Right atrium auricular region (tissue), 2 donors: ENCODE measurements around the gene CPA2. TPM values are rescaled to one million over a fixed set of nuclear protein-coding genes. Genes with fewer than 3 reads are reported as not detected.

Experiments
- DNase-seq: peaks from one replicate; pipeline ENCODE4 v3.0.0-alpha.2; 2019; ENCODE audit warnings: low spot score
- H3K27ac ChIP-seq, 2 donors: fragments of 200-600 bp; sonication (generic); 1 replicate in 1 of 2; 2 replicates in 1 of 2; pipeline ENCODE4 v1.5.1; 2016 to 2019
- H3K27me3 ChIP-seq, 2 donors: fragments of 200-600 bp; sonication (generic); one replicate each; pipeline versions ENCODE4 v1.5.1 to v1.6.0; 2017 to 2019
- H3K36me3 ChIP-seq: fragments of 200-600 bp; sonication (generic); one replicate; pipeline ENCODE4 v1.5.1; 2016
- H3K4me1 ChIP-seq, 2 donors: fragments of 200-600 bp; sonication (generic); one replicate each; pipeline versions ENCODE4 v1.5.1 to v1.6.0; 2017 to 2019
- H3K4me3 ChIP-seq, 2 donors: fragments of 200-600 bp; sonication (generic); 1 replicate in 1 of 2; 2 replicates in 1 of 2; pipeline ENCODE4 v1.5.1; 2017 to 2019; ENCODE audit warnings: mild to moderate bottlenecking in 1 of 2, moderate library complexity in 1 of 2
- H3K9me3 ChIP-seq, 2 donors: fragments of 200-600 bp; sonication (generic); one replicate each; pipeline ENCODE4 v1.5.1; 2019
- CTCF ChIP-seq, 2 donors: fragments of 200-600 bp; sonication (generic); IDR thresholded peaks; one replicate each; pipeline ENCODE4 v1.5.1; 2019; ENCODE audit warnings: antibody characterized with exemption in 2 of 2
- total RNA-seq, 2 donors: library from RNA; depleted of rRNA; stranded (reverse); fragments of >200 nt; gene quantifications; one replicate each; pipeline ENCODE4 v1.1.0, GENCODE V29; 2016

Gene CPA2
- total RNA-seq, 2 donors from 2014 or later: not detected

- no peaks in the 10 kb centered on the region for H3K36me3 ChIP-seq
- H3K27me3 ChIP-seq: no peaks in the 10 kb centered on the region
- no peak for DNase-seq
- no peak overlapping the region for H3K27ac ChIP-seq
- no peak overlapping the region for H3K4me3 ChIP-seq
- no peak for TF ChIP-seq CTCF (IDR thresholded peaks at IDR 0.05)
- no peaks in the 10 kb centered on the region for H3K4me1 ChIP-seq
- H3K9me3 ChIP-seq: peaks cover 0 to 25% of the 10 kb centered on the region in 2 donors
Observed at GRCh38 chr7:130254555-130254954, 12.1 kb upstream of the CPA2 start.

GRCh38 chr7:130256704-130257103 is 10.0 kb upstream of the CPA2 start:
- Histone ChIP-seq H3K9me3 (peaks cover 0 to 36% of the 10 kb centered on the region in 2 donors), H3K4me1 (no peaks in the 10 kb centered on the region), H3K36me3 (no peaks in the 10 kb centered on the region), H3K27ac (no peak overlapping the region), H3K4me3 (no peak overlapping the region), H3K27me3 (no peaks in the 10 kb centered on the region)
- TF ChIP-seq CTCF (IDR thresholded peaks at IDR 0.05): no peak
- DNase-seq: no peak

- Histone ChIP-seq H3K27ac (no peak overlapping the region), H3K36me3 (no peaks in the 10 kb centered on the region), H3K4me3 (no peak overlapping the region), H3K4me1 (no peaks in the 10 kb centered on the region), H3K9me3 (peaks cover 0 to 36% of the 10 kb centered on the region in 2 donors), H3K27me3 (no peaks in the 10 kb centered on the region)
- no peak for TF ChIP-seq CTCF (IDR thresholded peaks at IDR 0.05)
- no peak for DNase-seq
Observed at GRCh38 chr7:130258494-130259078, 8.1 kb upstream of the CPA2 start.

- DNase-seq: no peak
- H3K4me3 ChIP-seq: no peak overlapping the region
- no peaks in the 10 kb centered on the region for H3K4me1 ChIP-seq
- H3K36me3 ChIP-seq: no peaks in the 10 kb centered on the region
- peaks cover 0 to 29% of the 10 kb centered on the region in 2 donors for H3K9me3 ChIP-seq
- H3K27ac ChIP-seq: no peak overlapping the region
- no peak for TF ChIP-seq CTCF (IDR thresholded peaks at IDR 0.05)
- H3K27me3 ChIP-seq: no peaks in the 10 kb centered on the region
Observed at GRCh38 chr7:130262448-130262847, 4.2 kb upstream of the CPA2 start.

GRCh38 chr7:130263130-130263529 is 3.5 kb upstream of the CPA2 start:
- no peaks in the 10 kb centered on the region for H3K36me3 ChIP-seq

More at GRCh38 chr7:130263130-130263529, 3.5 kb upstream of the CPA2 start:
- DNase-seq: no peak
- Histone ChIP-seq H3K4me1 (no peaks in the 10 kb centered on the region), H3K27ac (no peak overlapping the region), H3K9me3 (peaks cover 0 to 23% of the 10 kb centered on the region in 2 donors), H3K4me3 (no peak overlapping the region), H3K27me3 (no peaks in the 10 kb centered on the region)
- no peak for TF ChIP-seq CTCF (IDR thresholded peaks at IDR 0.05)
